ENCODE measurements around the gene SPANXN2.
"Not testable (repeated sequence)": the region's sequence is repeated elsewhere in the genome, so short reads cannot be mapped to it uniquely, and the experiment has no call there.

GRCh38 chrX:143767789-143768188 lies 47.2 kb upstream of the SPANXN2 start:
- not testable (repeated sequence) for TF ChIP-seq CTCF, POLR2A (IDR thresholded peaks at IDR 0.05)

Data from adrenal gland (tissue), 5 donors.